HepG2 (cell line): ENCODE data around the gene NOCT. TPM values are rescaled to one million over a fixed set of nuclear protein-coding genes. Genes with fewer than 3 reads are reported as not detected.
A peak's percentile ranks its signal among the peaks of the same experiment; 100 is the strongest.

ENCODE experiments used
- ARID4A ChIP-seq: sonication (generic); formaldehyde crosslinking; IDR thresholded peaks from 2 replicates; pipeline ENCODE4 v1.5.0; 2020; ENCODE audit warnings: mild to moderate bottlenecking, missing genetic modification reagents, borderline replicate concordance
- CCDC6 ChIP-seq: sonication (generic); formaldehyde crosslinking; IDR thresholded peaks from 2 replicates; pipeline ENCODE4 v1.8.1; 2022; ENCODE audit warnings: mild to moderate bottlenecking, missing genetic modification reagents, moderate library complexity
- FLYWCH1 ChIP-seq: sonication (generic); formaldehyde crosslinking; IDR thresholded peaks from 2 replicates; pipeline ENCODE4 v1.8.1; 2023; ENCODE audit warnings: mild to moderate bottlenecking, missing genetic modification reagents
- FOSL1 ChIP-seq: sonication (generic); formaldehyde crosslinking; IDR thresholded peaks from 2 replicates; pipeline ENCODE4 v1.9.0; 2021; ENCODE audit warnings: missing genetic modification reagents, borderline replicate concordance
- GTF2F1 ChIP-seq: fragments of 150-350 bp; IDR thresholded peaks from 2 replicates; pipeline ENCODE4 v1.6.1; 2014; ENCODE audit warnings: low read length
- IRF9 ChIP-seq: sonication (generic); formaldehyde crosslinking; IDR thresholded peaks from 2 replicates; pipeline ENCODE4 v1.8.0; 2022; ENCODE audit warnings: missing genetic modification reagents, mild to moderate bottlenecking, borderline replicate concordance
- IRX3 ChIP-seq: sonication (generic); formaldehyde crosslinking; IDR thresholded peaks from 2 replicates; pipeline ENCODE4 v1.8.1; 2023; ENCODE audit warnings: mild to moderate bottlenecking, low read depth, missing genetic modification reagents, borderline replicate concordance
- JUN ChIP-seq: sonication (generic); formaldehyde crosslinking; IDR thresholded peaks from 2 replicates; pipeline ENCODE4 v1.4.0; 2020; ENCODE audit warnings: mild to moderate bottlenecking, missing genetic modification reagents
- KDM5B ChIP-seq: sonication (generic); formaldehyde crosslinking; IDR thresholded peaks from 2 replicates; pipeline ENCODE4 v1.4.0; 2020; ENCODE audit warnings: missing genetic modification reagents, mild to moderate bottlenecking, borderline replicate concordance
- PITX1 ChIP-seq: sonication (generic); formaldehyde crosslinking; IDR thresholded peaks from 2 replicates; pipeline ENCODE4 v1.5.1; 2020; ENCODE audit warnings: mild to moderate bottlenecking, missing genetic modification reagents
- POLR2G ChIP-seq: fragments of 200-400 bp; formaldehyde crosslinking; IDR thresholded peaks from 2 replicates; pipeline ENCODE4 v1.6.1; 2018; ENCODE audit warnings: mild to moderate bottlenecking, low read depth, low read length, moderate library complexity
- ZBTB40 ChIP-seq, 2 experiments: fragments of 450-650 bp in 1 of 2; sonication (generic) in 1 of 2; formaldehyde crosslinking in 1 of 2; IDR thresholded peaks; 2 replicates each; pipeline versions ENCODE4 v1.6.1 to v1.8.0; 2016 to 2022; ENCODE audit warnings: antibody characterized with exemption in 1 of 2, mild to moderate bottlenecking in 1 of 2, missing genetic modification reagents in 1 of 2
- ZNF331 ChIP-seq: sonication (generic); formaldehyde crosslinking; IDR thresholded peaks from 2 replicates; pipeline ENCODE4 v1.4.0; 2020; ENCODE audit warnings: missing genetic modification reagents
- ZNF652 ChIP-seq: IDR thresholded peaks from 2 replicates; pipeline ENCODE4 v1.6.1; 2016; ENCODE audit warnings: low read depth, borderline replicate concordance
- ZNF75D ChIP-seq: sonication (generic); formaldehyde crosslinking; IDR thresholded peaks from 2 replicates; pipeline ENCODE4 v1.8.1; 2023; ENCODE audit warnings: missing genetic modification reagents, mild to moderate bottlenecking, borderline replicate concordance
- polyA plus RNA-seq, 8 experiments: library from polyadenylated mRNA; depleted of rRNA in 3 of 8; stranded (reverse) in 7 of 8; unstranded in 1 of 8; fragments of >200 nt; fragmentation: Illumina TruSeq in 4 of 8; extraction: Trizol in 4 of 8; gene quantifications; 2 replicates each; pipeline versions ENCODE4 v1.2.1 to v1.2.3, GENCODE V29; 2011 to 2016; ENCODE audit warnings: low read depth in 4 of 8, missing spikeins in 1 of 8, mixed read lengths in 1 of 8; ENCODE audit not compliant: insufficient read depth in 1 of 8
- total RNA-seq, 5 experiments: library from RNA; depleted of rRNA; stranded (reverse); fragments of >200 nt; fragmentation: Illumina TruSeq; extraction: Trizol; gene quantifications; 2 replicates each; pipeline ENCODE4 v1.2.3, GENCODE V29; 2016; ENCODE audit warnings: low read depth in 1 of 5

NOCT gene
- total and polyA plus RNA-seq, 2 of the 13 experiments (the other 11 are each of a cell fraction or from before 2014, with no cell fraction given), result 3.6 to 13.1 TPM

- TF ChIP-seq IRF9 (CRISPR knock-in tag), result no peak
- TF ChIP-seq IRX3, result no peak
- TF ChIP-seq ZNF652 (CRISPR knock-in tag), result peak; percentile 91
- no peak for TF ChIP-seq PITX1
- TF ChIP-seq POLR2G, result no peak
- TF ChIP-seq ARID4A (CRISPR knock-in tag), result no peak
- no peak for TF ChIP-seq FLYWCH1 (CRISPR knock-in tag)
- peak; percentile 55; the same call in 1 of the 2 replicates for TF ChIP-seq ZNF331
- no peak for TF ChIP-seq KDM5B (CRISPR knock-in tag)
- no peak for TF ChIP-seq CCDC6 (CRISPR knock-in tag)
- TF ChIP-seq ZBTB40 (IDR thresholded peaks at IDR 0.05), result no peak
- TF ChIP-seq ZBTB40 (CRISPR knock-in tag; IDR thresholded peaks at IDR 0.05), result no peak
- no peak for TF ChIP-seq FOSL1 (CRISPR knock-in tag)
- TF ChIP-seq ZNF75D (CRISPR knock-in tag), result no peak
- TF ChIP-seq JUN (CRISPR knock-in tag), result no peak
- no peak for TF ChIP-seq GTF2F1
These were observed 48.3 kb upstream of the NOCT start (continued) for GRCh38 chr4:138967313-138967712.
